D721Med (cell line): Measurements from ENCODE around the gene PEAK1.
A peak's percentile ranks its signal among the peaks of the same experiment; 100 is the strongest.

ENCODE experiments used
- DNase-seq: peaks from one replicate; pipeline ENCODE4 v3.0.0; 2011; ENCODE audit warnings: low spot score; ENCODE audit not compliant: insufficient read length
- FAIRE-seq: peaks from 2 replicates; lab custom pipeline; 2011; peaks lifted over from hg19 to GRCh38; lab: Jason Lieb, UNC
- TF ChIP-seq, protein P1 (sequence below): IDR thresholded peaks from 2 replicates; pipeline ENCODE4 v1.5.1; 2012; ENCODE audit warnings: mild to moderate bottlenecking, control low read depth; ENCODE audit not compliant: insufficient read depth; ENCODE audit errors: missing control alignments

PEAK1 gene

DNA sequence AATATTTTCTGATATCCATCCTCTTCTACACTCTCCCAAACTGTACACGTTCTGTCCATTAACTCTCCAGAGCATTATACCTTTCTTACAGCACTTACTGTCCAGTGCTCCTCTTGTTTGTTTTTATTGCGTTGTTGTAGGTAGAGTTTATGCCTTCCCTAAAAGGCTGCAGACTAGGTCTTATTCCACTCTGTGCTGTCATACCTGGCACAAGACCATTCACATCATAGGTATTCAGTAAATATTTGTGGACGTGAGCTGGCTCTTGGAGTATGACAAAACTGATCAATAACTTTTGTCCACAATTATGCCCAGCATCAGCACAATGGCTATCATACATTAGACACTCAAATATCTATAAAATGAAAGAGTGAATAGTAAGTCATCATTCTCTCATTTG lies 5.2 kb upstream of the PEAK1 start:
- TF ChIP-seq, protein P1, sequence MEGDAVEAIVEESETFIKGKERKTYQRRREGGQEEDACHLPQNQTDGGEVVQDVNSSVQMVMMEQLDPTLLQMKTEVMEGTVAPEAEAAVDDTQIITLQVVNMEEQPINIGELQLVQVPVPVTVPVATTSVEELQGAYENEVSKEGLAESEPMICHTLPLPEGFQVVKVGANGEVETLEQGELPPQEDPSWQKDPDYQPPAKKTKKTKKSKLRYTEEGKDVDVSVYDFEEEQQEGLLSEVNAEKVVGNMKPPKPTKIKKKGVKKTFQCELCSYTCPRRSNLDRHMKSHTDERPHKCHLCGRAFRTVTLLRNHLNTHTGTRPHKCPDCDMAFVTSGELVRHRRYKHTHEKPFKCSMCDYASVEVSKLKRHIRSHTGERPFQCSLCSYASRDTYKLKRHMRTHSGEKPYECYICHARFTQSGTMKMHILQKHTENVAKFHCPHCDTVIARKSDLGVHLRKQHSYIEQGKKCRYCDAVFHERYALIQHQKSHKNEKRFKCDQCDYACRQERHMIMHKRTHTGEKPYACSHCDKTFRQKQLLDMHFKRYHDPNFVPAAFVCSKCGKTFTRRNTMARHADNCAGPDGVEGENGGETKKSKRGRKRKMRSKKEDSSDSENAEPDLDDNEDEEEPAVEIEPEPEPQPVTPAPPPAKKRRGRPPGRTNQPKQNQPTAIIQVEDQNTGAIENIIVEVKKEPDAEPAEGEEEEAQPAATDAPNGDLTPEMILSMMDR = no peak
- DNase-seq (no peak), FAIRE-seq (no peak)

DNA sequence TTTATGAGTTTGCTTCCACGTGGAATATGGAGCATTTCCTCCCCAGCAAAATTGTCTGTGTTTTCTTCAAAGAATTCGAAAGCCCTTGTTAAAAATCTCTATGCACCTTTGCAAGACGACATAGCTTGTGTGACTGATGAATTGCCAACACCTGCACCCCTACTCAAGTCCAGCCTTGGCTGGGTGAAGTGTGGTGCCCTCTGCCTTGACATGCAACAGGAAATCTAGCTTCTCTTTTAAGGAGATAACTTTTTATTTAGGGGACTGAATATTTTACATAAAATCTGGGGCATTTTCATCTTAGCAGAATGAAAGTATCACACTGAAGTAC lies 1.4 kb upstream of the PEAK1 start:
- FAIRE-seq (no peak), DNase-seq (no peak)

DNA sequence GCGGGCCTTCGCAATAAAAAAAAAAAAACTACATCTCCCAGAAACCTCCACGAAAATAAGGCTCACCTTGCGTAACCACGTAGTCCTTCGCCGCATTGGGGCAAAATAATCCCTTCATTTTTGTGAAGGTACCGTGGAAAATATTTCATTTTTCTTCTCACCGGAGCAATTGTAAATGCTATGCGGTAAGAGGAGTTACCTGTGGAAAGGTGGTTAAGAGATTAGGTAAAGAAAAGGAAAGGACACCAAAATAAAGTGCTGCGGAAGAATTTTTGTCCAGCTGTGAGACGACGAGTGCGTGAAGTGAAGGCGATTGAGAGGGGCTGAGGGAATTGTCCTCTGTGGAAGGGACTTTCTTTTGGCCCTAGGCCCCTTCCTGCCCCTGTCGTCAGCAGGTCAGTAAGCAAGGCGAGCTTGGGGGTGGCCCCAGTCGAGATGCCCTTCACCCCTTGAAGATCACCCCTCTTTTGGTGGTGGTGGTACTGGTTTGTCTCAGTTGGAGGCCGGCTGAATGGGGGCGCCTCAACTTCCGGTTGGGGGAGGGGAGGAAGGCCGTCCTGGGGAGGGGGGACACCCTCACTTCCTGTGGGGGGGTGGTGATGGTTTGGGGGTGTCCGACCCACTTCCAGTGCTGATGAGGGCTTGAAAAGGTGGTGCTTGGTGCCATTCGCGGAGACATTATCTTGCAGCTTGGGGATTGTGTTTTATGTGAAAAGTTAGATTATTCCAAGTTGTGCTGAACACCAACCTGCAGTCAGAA lies 886 bp upstream of the PEAK1 start, which contains the start of gene HMG20A:
Gene HMG20A, plus strand, starts transcription at position 279 of the 760 bp plus-strand sequence. CDS start 37,520 bp downstream, outside the sequence.
- DNase-seq (peak; percentile 21), FAIRE-seq (no peak)
- TF ChIP-seq, protein P1 = no peak

More for the DNA sequence above, 1.4 kb upstream of the PEAK1 start:
- TF ChIP-seq, protein P1 = no peak

DNA sequence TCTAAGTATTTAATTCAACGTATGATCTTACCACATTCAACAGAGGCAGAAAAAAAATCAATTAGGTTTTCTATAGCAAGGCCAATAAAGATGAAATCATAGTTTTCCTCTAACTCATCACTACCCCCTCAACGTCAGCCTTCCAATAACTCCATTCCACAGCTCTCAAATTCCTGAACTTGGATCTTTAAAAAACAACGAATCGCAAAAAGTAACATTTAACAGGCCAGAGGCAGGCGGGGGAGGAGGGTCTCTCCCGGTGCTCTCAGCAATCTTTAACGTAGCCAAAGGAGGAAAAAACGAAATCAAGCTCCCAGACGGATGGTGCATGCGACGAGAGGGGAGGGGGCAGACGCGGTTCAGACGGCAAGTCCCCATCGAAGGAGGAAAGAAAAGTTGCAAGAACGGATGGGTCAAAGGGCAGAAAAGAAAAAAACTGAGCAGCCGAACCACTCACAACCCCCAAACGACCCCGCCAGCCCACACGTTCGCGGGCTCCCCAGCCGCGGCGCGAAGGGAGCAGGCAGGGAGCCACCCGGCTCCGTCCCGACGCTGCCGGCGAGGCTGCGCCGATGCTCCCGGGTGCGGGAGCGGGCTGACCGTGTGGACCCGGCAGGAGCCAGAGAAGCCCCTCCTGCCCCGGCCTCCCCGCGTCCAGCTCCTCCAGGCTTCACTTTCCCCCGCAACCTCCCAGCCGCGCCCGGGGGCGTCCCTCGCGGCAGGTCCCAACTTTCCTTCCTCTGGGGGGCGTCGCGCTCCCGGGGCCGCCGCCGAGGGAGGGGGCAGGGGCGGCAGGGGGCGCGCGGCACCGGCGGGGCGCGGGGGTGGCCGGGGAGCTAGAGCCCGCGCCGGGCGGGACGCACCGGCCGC lies 703 bp downstream of the PEAK1 start:
- DNase-seq (peak; percentile 20), FAIRE-seq (no peak)

DNA sequence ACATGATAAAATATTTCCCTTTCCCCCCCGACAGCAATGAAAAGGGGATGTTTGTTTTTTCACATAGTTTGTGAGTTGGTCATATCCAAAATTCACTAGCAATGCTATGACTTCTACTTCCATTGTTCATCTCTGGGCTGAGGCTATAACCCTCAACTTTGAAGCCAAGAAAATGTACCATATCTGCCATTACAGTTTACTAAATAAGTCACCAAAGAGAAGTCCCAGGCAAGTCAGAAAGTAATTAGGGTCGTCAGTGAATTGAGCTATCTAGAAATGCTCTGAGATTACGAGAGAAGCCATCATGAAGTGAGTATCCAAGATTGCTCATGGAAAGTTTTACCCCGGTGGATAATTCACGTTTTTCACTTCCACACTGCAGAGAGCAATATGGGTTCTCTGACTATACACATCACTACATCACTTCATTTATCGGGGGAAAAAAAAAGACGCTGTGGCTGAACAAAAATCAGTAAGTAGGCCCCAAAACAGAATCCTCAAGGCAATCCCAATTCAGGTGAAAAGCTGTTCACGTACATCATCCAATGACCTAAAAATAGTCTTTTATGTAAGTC lies 1.4 kb downstream of the PEAK1 start:
- TF ChIP-seq, protein P1 = no peak
- DNase-seq = no peak
- FAIRE-seq = no peak

More for the DNA sequence above, 703 bp downstream of the PEAK1 start:
- TF ChIP-seq, protein P1 = peak; percentile 16

DNA sequence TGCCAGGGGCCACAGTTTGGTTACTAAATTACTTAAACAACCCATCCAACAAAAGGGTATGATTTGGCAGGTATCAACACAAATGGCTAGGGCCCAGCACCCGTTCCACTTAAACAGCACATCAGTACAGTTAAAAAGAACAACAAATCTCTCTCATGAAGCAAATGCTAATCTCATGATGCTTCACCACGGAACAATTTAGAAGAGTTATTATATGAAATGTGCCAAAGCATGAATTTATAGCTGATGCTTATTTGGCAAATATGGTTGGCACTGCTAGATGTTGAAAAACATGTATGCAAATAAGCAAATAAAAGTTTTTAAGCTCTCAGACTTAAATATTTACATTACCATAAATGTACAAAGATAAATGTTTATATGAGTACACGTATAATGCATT lies 2.3 kb downstream of the PEAK1 start:
- TF ChIP-seq, protein P1 = no peak
- no peak for DNase-seq
- no peak for FAIRE-seq
